ENCODE results near the gene GLCE.
"Not testable (repeated sequence)": the region's sequence is repeated elsewhere in the genome, so short reads cannot be mapped to it uniquely, and the experiment has no call there.

Gene GLCE

GRCh38 chr15:69135499-69135898 lies 24.9 kb upstream of the GLCE start:
- DNase-seq (ENCODE audit: low read depth in 3 of 3): no peak

GRCh38 chr15:69138963-69139362 lies 21.5 kb upstream of the GLCE start:
- DNase-seq (ENCODE audit: low read depth in 3 of 3): no peak

GRCh38 chr15:69140306-69140705 lies 20.1 kb upstream of the GLCE start:
- DNase-seq (ENCODE audit: low read depth in 3 of 3): no peak

- no peak for DNase-seq (ENCODE audit: low read depth in 3 of 3)
These were observed 19.1 kb upstream of the GLCE start for GRCh38 chr15:69141286-69141701.

- no peak for DNase-seq (ENCODE audit: low read depth in 3 of 3)
These were observed 18.6 kb upstream of the GLCE start for GRCh38 chr15:69141833-69142232.

GRCh38 chr15:69143756-69144436 lies 16.5 kb upstream of the GLCE start:
- no peak for DNase-seq (ENCODE audit: low read depth in 3 of 3)

- no peak for DNase-seq (ENCODE audit: low read depth in 3 of 3)
These were observed 15.9 kb upstream of the GLCE start for GRCh38 chr15:69144530-69144929.

GRCh38 chr15:69145149-69145693 lies 15.2 kb upstream of the GLCE start:
- no peak for DNase-seq (ENCODE audit: low read depth in 3 of 3)

GRCh38 chr15:69145694-69146492 lies 14.5 kb upstream of the GLCE start:
- DNase-seq (ENCODE audit: low read depth in 3 of 3): no peak

GRCh38 chr15:69146724-69147435 lies 13.6 kb upstream of the GLCE start:
- no peak for DNase-seq (ENCODE audit: low read depth in 3 of 3)

GRCh38 chr15:69148465-69148864 lies 12.0 kb upstream of the GLCE start:
- no peak for DNase-seq (ENCODE audit: low read depth in 3 of 3)

- no peak for DNase-seq (ENCODE audit: low read depth in 3 of 3)
These were observed 11.3 kb upstream of the GLCE start for GRCh38 chr15:69149163-69149562.

- DNase-seq (ENCODE audit: low read depth in 3 of 3): no peak
These were observed 10.6 kb upstream of the GLCE start for GRCh38 chr15:69149803-69150202.

GRCh38 chr15:69150336-69150735 lies 10.1 kb upstream of the GLCE start:
- no peak for DNase-seq (ENCODE audit: low read depth in 3 of 3)

- DNase-seq (ENCODE audit: low read depth in 3 of 3): no peak
These were observed 9.6 kb upstream of the GLCE start for GRCh38 chr15:69150841-69151240.

- no peak for DNase-seq (ENCODE audit: low read depth in 3 of 3)
These were observed 7.4 kb upstream of the GLCE start for GRCh38 chr15:69153046-69153445.

- DNase-seq (ENCODE audit: low read depth in 3 of 3): not testable (repeated sequence)
These were observed 6.8 kb upstream of the GLCE start for GRCh38 chr15:69153587-69153986.

GRCh38 chr15:69154078-69154477 lies 6.4 kb upstream of the GLCE start:
- no peak for DNase-seq (ENCODE audit: low read depth in 3 of 3)

GRCh38 chr15:69154684-69155083 lies 5.8 kb upstream of the GLCE start:
- no peak for DNase-seq (ENCODE audit: low read depth in 3 of 3)

- DNase-seq (ENCODE audit: low read depth in 3 of 3): no peak
These were observed 3.6 kb upstream of the GLCE start for GRCh38 chr15:69156736-69157381.

- DNase-seq (ENCODE audit: low read depth in 3 of 3): no peak
These were observed 2.1 kb upstream of the GLCE start for GRCh38 chr15:69158201-69158842.
